Suprapubic skin (tissue), 4 donors: Measurements from ENCODE around the gene ACTL8. TPM values are rescaled to one million over a fixed set of nuclear protein-coding genes. Genes with fewer than 3 reads are reported as not detected.

Experiments
- DNase-seq, 2 donors: peaks; one replicate each; pipeline ENCODE4 v3.0.0-alpha.2; 2019; ENCODE audit warnings: low spot score in 2 of 2
- H3K27ac ChIP-seq: fragments of 200-600 bp; sonication (generic); one replicate; pipeline ENCODE4 v1.5.1; 2019
- H3K27me3 ChIP-seq: fragments of 200-600 bp; sonication (generic); one replicate; pipeline ENCODE4 v1.5.1; 2019
- H3K36me3 ChIP-seq: fragments of 200-600 bp; sonication (generic); one replicate; pipeline ENCODE4 v1.5.1; 2019
- H3K4me1 ChIP-seq: fragments of 200-600 bp; sonication (generic); one replicate; pipeline ENCODE4 v1.5.1; 2019
- H3K4me3 ChIP-seq: fragments of 200-600 bp; sonication (generic); one replicate; pipeline ENCODE4 v1.5.1; 2019; ENCODE audit warnings: mild to moderate bottlenecking
- H3K9me3 ChIP-seq: fragments of 200-600 bp; sonication (generic); one replicate; pipeline ENCODE4 v1.5.1; 2019
- EP300 ChIP-seq: sonication (generic); formaldehyde crosslinking; IDR thresholded peaks from one replicate; pipeline ENCODE4 v1.6.1; 2017; ENCODE audit warnings: antibody characterized with exemption
- POLR2A ChIP-seq, 2 donors: fragments of 450-650 bp; IDR thresholded peaks; one replicate each; pipeline ENCODE4 v1.6.1; 2017; ENCODE audit warnings: antibody characterized with exemption in 2 of 2, mild to moderate bottlenecking in 2 of 2, moderate library complexity in 2 of 2
- POLR2AphosphoS5 ChIP-seq, 3 donors: sonication (generic); formaldehyde crosslinking; IDR thresholded peaks; one replicate each; pipeline ENCODE4 v1.6.1; 2017; ENCODE audit warnings: antibody characterized with exemption in 3 of 3
- WGBS: methylation state at CpG from one replicate; pipeline ENCODE4 v1.1.5; 2018; 5-methylcytosine and 5-hydroxymethylcytosine counted together
- total RNA-seq, 4 donors: library from RNA; depleted of rRNA; stranded (reverse); fragments of >200 nt; gene quantifications; one replicate each; pipeline ENCODE4 v1.1.0, GENCODE V29; 2016
- TF ChIP-seq, protein P1 (sequence below), 2 donors: fragments of 200-600 bp in 1 of 2; fragments of 450-650 bp in 1 of 2; sonication (generic) in 1 of 2; IDR thresholded peaks; one replicate each; pipeline ENCODE4 v1.5.1; 2016 to 2019; ENCODE audit warnings: antibody characterized with exemption in 2 of 2, mild to moderate bottlenecking in 1 of 2, moderate library complexity in 1 of 2

The ACTL8 gene
- total RNA-seq, 4 donors from 2014 or later, result not detected

DNA sequence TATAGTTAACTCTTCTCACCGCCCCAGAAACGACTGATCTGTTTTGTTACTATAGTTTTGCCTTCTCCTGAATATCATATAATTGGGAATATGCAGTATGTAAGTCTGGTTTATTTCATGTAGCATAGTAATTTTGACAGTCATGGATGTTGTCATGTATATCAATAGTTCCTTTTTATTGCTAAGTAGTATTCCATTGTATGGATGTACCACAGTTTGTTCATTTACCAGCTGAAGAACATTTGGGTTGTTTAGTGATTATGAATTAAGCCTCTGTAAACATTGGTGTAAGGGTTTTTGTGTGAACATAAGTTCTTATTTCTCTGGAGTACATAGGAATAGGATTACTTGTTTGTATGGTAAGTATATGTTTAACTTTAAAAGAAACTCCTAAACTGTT lies 55.5 kb downstream of the ACTL8 start:
- no peak for TF ChIP-seq POLR2AphosphoS5 (IDR thresholded peaks at IDR 0.05)
- TF ChIP-seq POLR2A (IDR thresholded peaks at IDR 0.05), result no peak
- no peak for TF ChIP-seq EP300
- H3K4me3 ChIP-seq, result no peak overlapping the region
- H3K4me1 ChIP-seq, result no peaks in the 10 kb centered on the region
- no peak overlapping the region for H3K27ac ChIP-seq
- H3K9me3 ChIP-seq, result no peaks in the 10 kb centered on the region
- H3K27me3 ChIP-seq, result peaks cover 7% of the 10 kb centered on the region
- DNase-seq, result no peak
- WGBS, result 73% methylated on average over 2 of the region's 2 CpGs
- no peaks in the 10 kb centered on the region for H3K36me3 ChIP-seq

DNA sequence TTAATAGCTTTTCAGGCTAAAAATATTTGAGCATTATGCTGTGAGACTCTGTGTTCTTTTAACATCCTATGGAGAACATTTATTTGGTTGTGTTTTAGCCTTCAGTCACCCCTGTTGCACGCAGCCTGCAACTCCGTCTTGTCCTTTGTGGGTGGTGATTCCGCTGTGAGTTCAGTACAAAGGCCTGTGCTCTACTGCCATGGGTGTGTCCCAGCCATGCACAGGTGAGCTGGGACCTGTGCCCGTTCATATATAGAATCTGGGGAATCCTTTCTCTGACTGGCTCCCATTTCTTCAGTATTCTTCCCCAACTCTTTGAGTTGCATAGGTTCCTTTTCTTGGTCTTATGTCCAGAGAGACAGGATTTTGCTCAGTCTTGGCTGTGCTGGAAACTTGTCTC lies 61.4 kb downstream of the ACTL8 start:
- TF ChIP-seq POLR2A (IDR thresholded peaks at IDR 0.05) (no peak), EP300 (no peak), POLR2AphosphoS5 (IDR thresholded peaks at IDR 0.05) (no peak)
- TF ChIP-seq, protein P1, sequence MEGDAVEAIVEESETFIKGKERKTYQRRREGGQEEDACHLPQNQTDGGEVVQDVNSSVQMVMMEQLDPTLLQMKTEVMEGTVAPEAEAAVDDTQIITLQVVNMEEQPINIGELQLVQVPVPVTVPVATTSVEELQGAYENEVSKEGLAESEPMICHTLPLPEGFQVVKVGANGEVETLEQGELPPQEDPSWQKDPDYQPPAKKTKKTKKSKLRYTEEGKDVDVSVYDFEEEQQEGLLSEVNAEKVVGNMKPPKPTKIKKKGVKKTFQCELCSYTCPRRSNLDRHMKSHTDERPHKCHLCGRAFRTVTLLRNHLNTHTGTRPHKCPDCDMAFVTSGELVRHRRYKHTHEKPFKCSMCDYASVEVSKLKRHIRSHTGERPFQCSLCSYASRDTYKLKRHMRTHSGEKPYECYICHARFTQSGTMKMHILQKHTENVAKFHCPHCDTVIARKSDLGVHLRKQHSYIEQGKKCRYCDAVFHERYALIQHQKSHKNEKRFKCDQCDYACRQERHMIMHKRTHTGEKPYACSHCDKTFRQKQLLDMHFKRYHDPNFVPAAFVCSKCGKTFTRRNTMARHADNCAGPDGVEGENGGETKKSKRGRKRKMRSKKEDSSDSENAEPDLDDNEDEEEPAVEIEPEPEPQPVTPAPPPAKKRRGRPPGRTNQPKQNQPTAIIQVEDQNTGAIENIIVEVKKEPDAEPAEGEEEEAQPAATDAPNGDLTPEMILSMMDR (IDR thresholded peaks at IDR 0.05), result no peak
- H3K27ac ChIP-seq, result no peak overlapping the region
- no peaks in the 10 kb centered on the region for H3K36me3 ChIP-seq
- no peaks in the 10 kb centered on the region for H3K4me1 ChIP-seq
- WGBS, result 64% methylated on average over 4 of the region's 4 CpGs
- DNase-seq, result peak in 1 of 2 donors; percentile 6
- no peak overlapping the region for H3K4me3 ChIP-seq
- no peaks in the 10 kb centered on the region for H3K9me3 ChIP-seq
- H3K27me3 ChIP-seq, result peaks cover 17% of the 10 kb centered on the region

DNA sequence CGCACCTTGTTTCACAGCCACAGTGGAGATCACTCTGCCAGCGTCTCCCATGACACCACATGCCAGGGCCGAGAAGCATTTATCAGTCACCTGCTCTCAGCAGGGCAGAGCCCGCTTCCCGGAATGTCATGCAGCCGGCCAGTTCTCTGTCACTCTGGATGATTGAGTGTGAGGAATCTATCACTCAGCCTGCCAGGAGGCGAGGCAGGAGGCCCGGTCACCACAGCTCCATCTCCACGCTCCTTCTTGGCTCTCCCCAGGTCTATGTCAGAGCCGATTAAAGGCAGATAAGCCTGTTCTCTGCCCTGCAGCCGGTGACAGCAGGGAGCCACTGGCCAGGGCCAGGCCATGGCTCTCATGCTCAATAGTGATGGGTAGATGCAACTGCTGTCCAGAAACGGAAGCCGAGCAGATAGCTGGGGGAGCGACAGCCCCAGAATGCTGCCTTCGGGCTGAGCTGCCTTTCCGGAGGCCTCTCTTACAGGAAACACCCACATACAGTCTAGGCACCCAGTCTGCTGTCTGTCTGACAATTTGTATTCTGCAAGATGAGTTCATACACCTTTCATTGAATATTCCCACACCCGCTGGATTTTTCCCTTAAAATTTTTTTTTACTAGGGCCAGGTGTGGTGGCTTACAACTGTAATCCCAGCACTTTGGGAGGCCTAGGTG lies 64.1 kb downstream of the ACTL8 start:
- TF ChIP-seq EP300, result no peak
- no peak for TF ChIP-seq POLR2AphosphoS5 (IDR thresholded peaks at IDR 0.05)

DNA sequence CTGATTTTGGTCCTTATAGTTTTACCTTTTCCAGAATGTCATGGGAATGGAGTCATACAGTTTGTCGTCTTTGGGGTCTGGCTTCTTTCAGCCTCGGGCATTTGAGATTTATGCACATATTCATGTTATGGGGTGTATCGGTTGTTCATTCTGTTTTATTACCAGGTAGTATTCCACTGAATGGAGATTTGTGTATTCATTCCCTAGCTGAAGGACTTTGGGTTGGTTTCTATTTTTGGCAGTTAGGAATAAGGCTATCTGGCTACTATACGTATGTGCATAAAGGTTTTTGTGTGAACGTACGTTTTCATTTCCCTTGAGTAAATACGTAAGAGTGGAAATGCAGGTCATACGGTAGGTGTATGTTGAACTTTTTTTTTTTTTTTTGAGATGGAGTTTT lies 65.1 kb downstream of the ACTL8 start:
- Histone ChIP-seq H3K4me1 (no peaks in the 10 kb centered on the region), H3K4me3 (no peak overlapping the region), H3K27ac (no peak overlapping the region), H3K9me3 (no peaks in the 10 kb centered on the region), H3K27me3 (peaks cover 17% of the 10 kb centered on the region), H3K36me3 (no peaks in the 10 kb centered on the region)
- 85% methylated on average over 8 of the region's 8 CpGs for WGBS
- no peak for DNase-seq
- TF ChIP-seq EP300, result no peak
- no peak for TF ChIP-seq POLR2A (IDR thresholded peaks at IDR 0.05)
- TF ChIP-seq POLR2AphosphoS5 (IDR thresholded peaks at IDR 0.05), result no peak
- TF ChIP-seq, protein P1 (IDR thresholded peaks at IDR 0.05), result no peak

More for the DNA sequence above, 64.1 kb downstream of the ACTL8 start:
- Histone ChIP-seq H3K4me3 (no peak overlapping the region), H3K27me3 (peaks cover 19% of the 10 kb centered on the region), H3K9me3 (no peaks in the 10 kb centered on the region), H3K27ac (no peak overlapping the region), H3K36me3 (no peaks in the 10 kb centered on the region), H3K4me1 (no peaks in the 10 kb centered on the region)
- peak in 1 of 2 donors; percentile 72 for DNase-seq
- WGBS, result 46% methylated on average over 16 of the region's 17 CpGs

DNA sequence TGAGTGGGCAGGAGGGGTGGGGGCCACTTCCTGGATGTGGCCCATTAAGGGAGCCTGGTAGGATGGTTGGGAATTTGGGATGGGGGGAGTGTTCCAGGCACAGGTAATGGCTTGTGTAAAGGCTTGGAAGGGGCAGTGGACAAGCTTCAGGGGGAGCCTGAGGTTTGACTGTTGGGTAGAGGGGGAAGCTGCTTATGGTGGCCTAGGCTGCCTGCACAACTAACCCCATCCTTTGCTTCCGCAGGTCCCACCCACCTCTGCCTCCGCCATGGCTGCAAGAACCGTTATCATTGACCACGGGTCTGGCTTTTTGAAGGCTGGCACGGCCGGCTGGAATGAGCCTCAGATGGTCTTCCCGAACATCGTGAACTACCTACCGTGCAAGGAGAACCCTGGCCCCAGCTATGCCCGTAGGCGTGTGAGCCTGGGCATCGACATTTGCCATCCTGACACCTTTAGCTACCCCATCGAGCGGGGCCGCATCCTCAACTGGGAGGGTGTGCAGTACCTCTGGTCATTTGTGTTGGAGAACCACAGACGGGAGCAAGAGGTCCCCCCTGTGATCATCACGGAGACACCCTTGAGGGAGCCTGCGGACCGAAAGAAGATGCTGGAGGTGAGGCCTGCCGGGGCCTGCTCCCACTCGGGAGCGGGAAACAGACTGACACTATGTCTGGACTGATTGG lies 67.8 kb downstream of the ACTL8 start:
- no peaks in the 10 kb centered on the region for H3K4me1 ChIP-seq
- 98% methylated on average over 11 of the region's 22 CpGs for WGBS
- H3K9me3 ChIP-seq, result no peaks in the 10 kb centered on the region
- no peaks in the 10 kb centered on the region for H3K36me3 ChIP-seq
- TF ChIP-seq POLR2A (IDR thresholded peaks at IDR 0.05), result no peak
- TF ChIP-seq EP300, result no peak
- TF ChIP-seq POLR2AphosphoS5 (IDR thresholded peaks at IDR 0.05), result no peak
- TF ChIP-seq, protein P1 (IDR thresholded peaks at IDR 0.05), result no peak
- H3K27ac ChIP-seq, result no peak overlapping the region
- DNase-seq, result peak in 1 of 2 donors; percentile 62
- H3K27me3 ChIP-seq, result peaks cover 39% of the 10 kb centered on the region
- H3K4me3 ChIP-seq, result no peak overlapping the region
